ENCODE data around the gene LRMDA.

LRMDA gene

GRCh38 chr10:76433161-76434005 is 1002.0 kb downstream of the LRMDA start:
- no peak for DNase-seq (ENCODE audit: low read depth in 2 of 2)

GRCh38 chr10:76435157-76435556 is 1003.7 kb downstream of the LRMDA start:
- no peak for DNase-seq (ENCODE audit: low read depth in 2 of 2)

GRCh38 chr10:76436401-76436811 is 1005.0 kb downstream of the LRMDA start:
- no peak for DNase-seq (ENCODE audit: low read depth in 2 of 2)

- no peak for DNase-seq (ENCODE audit: low read depth in 2 of 2)
Observed at GRCh38 chr10:76436981-76437380, 1005.6 kb downstream of the LRMDA start.

GRCh38 chr10:76440426-76440825 is 1009.0 kb downstream of the LRMDA start:
- no peak for DNase-seq (ENCODE audit: low read depth in 2 of 2)

- DNase-seq (ENCODE audit: low read depth in 2 of 2): no peak
Observed at GRCh38 chr10:76442113-76442512, 1010.7 kb downstream of the LRMDA start.

- DNase-seq (ENCODE audit: low read depth in 2 of 2): no peak
Observed at GRCh38 chr10:76444034-76444800, 1012.8 kb downstream of the LRMDA start.

- no peak for DNase-seq (ENCODE audit: low read depth in 2 of 2)
Observed at GRCh38 chr10:76447578-76447977, 1016.2 kb downstream of the LRMDA start.

GRCh38 chr10:76451911-76452310 is 1020.5 kb downstream of the LRMDA start:
- no peak for DNase-seq (ENCODE audit: low read depth in 2 of 2)

GRCh38 chr10:76453332-76453731 is 1021.9 kb downstream of the LRMDA start:
- no peak for DNase-seq (ENCODE audit: low read depth in 2 of 2)

GRCh38 chr10:76453997-76454396 is 1022.6 kb downstream of the LRMDA start:
- no peak for DNase-seq (ENCODE audit: low read depth in 2 of 2)

GRCh38 chr10:76454506-76455140 is 1023.2 kb downstream of the LRMDA start:
- DNase-seq (ENCODE audit: low read depth in 2 of 2): no peak

GRCh38 chr10:76456197-76456596 is 1024.8 kb downstream of the LRMDA start:
- no peak for DNase-seq (ENCODE audit: low read depth in 2 of 2)

GRCh38 chr10:76459016-76459730 is 1027.7 kb downstream of the LRMDA start:
- DNase-seq (ENCODE audit: low read depth in 2 of 2): no peak

GRCh38 chr10:76461024-76461423 is 1029.6 kb downstream of the LRMDA start:
- DNase-seq (ENCODE audit: low read depth in 2 of 2): no peak

- no peak for DNase-seq (ENCODE audit: low read depth in 2 of 2)
Observed at GRCh38 chr10:76463111-76463510, 1031.7 kb downstream of the LRMDA start.

- DNase-seq (ENCODE audit: low read depth in 2 of 2): no peak
Observed at GRCh38 chr10:76466836-76467503, 1035.5 kb downstream of the LRMDA start.

- DNase-seq (ENCODE audit: low read depth in 2 of 2): no peak
Observed at GRCh38 chr10:76469675-76470074, 1038.3 kb downstream of the LRMDA start.

- no peak for DNase-seq (ENCODE audit: low read depth in 2 of 2)
Observed at GRCh38 chr10:76479103-76479790, 1047.8 kb downstream of the LRMDA start.

- DNase-seq (ENCODE audit: low read depth in 2 of 2): no peak
Observed at GRCh38 chr10:76481178-76481577, 1049.8 kb downstream of the LRMDA start.

- DNase-seq (ENCODE audit: low read depth in 2 of 2): no peak
Observed at GRCh38 chr10:76487582-76487981, 1056.2 kb downstream of the LRMDA start.
